Measurements from ENCODE around the gene HDDC3. TPM values are rescaled to one million over a fixed set of nuclear protein-coding genes. Genes with fewer than 3 reads are reported as not detected.

HDDC3 gene
- total and polyA plus RNA-seq, 5 experiments from 2014 or later = 30.1 to 47.6 (median 34.1) TPM

- Mint-ChIP-seq H3K27ac (peak overlapping the region in 2 of 10 donors; percentile 53 to 65), H3K4me1 (peaks cover 6 to 25% (median 15%) of the 10 kb centered on the region in 4 donors), H3K4me3 (peak overlapping the region in 1 of 10 donors; percentile 53), H3K27me3 (peaks cover 0 to 9% (median 0%) of the 10 kb centered on the region in 5 donors), H3K9me3 (no peaks in the 10 kb centered on the region), H3K36me3 (peaks cover 0 to 28% (median 15%) of the 10 kb centered on the region in 3 donors)
- no peak for DNase-seq
- POLR2A ChIA-PET = interaction anchor here (0.9 kb wide), 1 partner anchor 166 kb away, joined by 3 read pairs; the partner anchor contains the start of gene BLM
- ATAC-seq = no peak
Measured at GRCh38 chr15:90882781-90883525, 49.4 kb downstream of the HDDC3 start.

- Mint-ChIP-seq H3K27me3 (peaks cover 0 to 4% (median 0%) of the 10 kb centered on the region in 5 donors), H3K9me3 (no peaks in the 10 kb centered on the region), H3K4me1 (peaks cover 4 to 24% (median 15%) of the 10 kb centered on the region in 4 donors), H3K36me3 (peaks cover 0 to 35% (median 15%) of the 10 kb centered on the region in 3 donors), H3K27ac (no peak overlapping the region), H3K4me3 (no peak overlapping the region)
- ATAC-seq (no peak), DNase-seq (no peak)
- POLR2A ChIA-PET = interaction anchor here (0.6 to 0.9 kb wide), 2 partner anchors 165 to 178 kb away, joined by 3 read pairs; partner anchors contain the start of gene BLM
Measured at GRCh38 chr15:90881978-90882721, 50.2 kb downstream of the HDDC3 start.

GRCh38 chr15:90881181-90881977 is 51.0 kb downstream of the HDDC3 start:
- Mint-ChIP-seq H3K4me3 (no peak overlapping the region), H3K27ac (no peak overlapping the region), H3K36me3 (peaks cover 0 to 42% (median 15%) of the 10 kb centered on the region in 3 donors), H3K4me1 (peaks cover 4 to 23% (median 15%) of the 10 kb centered on the region in 4 donors), H3K9me3 (no peaks in the 10 kb centered on the region), H3K27me3 (peaks cover 0 to 4% (median 0%) of the 10 kb centered on the region in 5 donors)
- DNase-seq (no peak), ATAC-seq (no peak)
- POLR2A ChIA-PET = interaction anchor here (0.6 kb wide), 1 partner anchor 177 kb away, joined by 3 read pairs; no protein-coding TSS in a partner anchor

- peaks cover 3 to 15% (median 8%) of the 10 kb centered on the region in 4 donors for H3K4me1 Mint-ChIP-seq
- DNase-seq = no peak
- peaks cover 0 to 4% (median 0%) of the 10 kb centered on the region in 5 donors for H3K27me3 Mint-ChIP-seq
- ATAC-seq = no peak
- POLR2A ChIA-PET = no interaction called here
- no peaks in the 10 kb centered on the region for H3K9me3 Mint-ChIP-seq
- no peak overlapping the region for H3K4me3 Mint-ChIP-seq
- peaks cover 0 to 46% (median 15%) of the 10 kb centered on the region in 3 donors for H3K36me3 Mint-ChIP-seq
- H3K27ac Mint-ChIP-seq = peak overlapping the region in 2 of 10 donors; percentile 67 to 75
Measured at GRCh38 chr15:90880381-90881145, 51.8 kb downstream of the HDDC3 start.

Other genes starting within 250 kb of the HDDC3 start
- gene BLM, start 215.2 kb downstream of the HDDC3 start, total RNA-seq = 1 to 10 TPM; 5.9 to 7.1 TPM
- 1 to 10 TPM; 2.6 to 4.1 (median 4.1) TPM for gene BLM, start 215.2 kb downstream of the HDDC3 start, polyA plus RNA-seq
- 10 to 100 TPM; 40.8 to 45.1 TPM for gene FURIN, start 64.0 kb downstream of the HDDC3 start, total RNA-seq
- 10 to 100 TPM in 1 of 3 donors, 1 to 10 TPM in 2; 2.7 to 10.5 (median 4.8) TPM for gene FURIN, start 64.0 kb downstream of the HDDC3 start, polyA plus RNA-seq
- 1 to 10 TPM; 2.8 to 3.5 TPM for gene FES, start 48.0 kb downstream of the HDDC3 start, total RNA-seq
- under 1 TPM in 2 of 3 donors, not detected in 1; 0.08 to 0.24 TPM for gene FES, start 48.0 kb downstream of the HDDC3 start, polyA plus RNA-seq
- 100 to 1,000 TPM; 126 to 139 TPM for gene MAN2A2, start 29.2 kb downstream of the HDDC3 start, total RNA-seq
- gene MAN2A2, start 29.2 kb downstream of the HDDC3 start, polyA plus RNA-seq = 1 to 10 TPM; 3.1 to 8.6 (median 3.7) TPM
- gene UNC45A, start 2.7 kb upstream of the HDDC3 start, total RNA-seq = 10 to 100 TPM; 53.7 to 57.9 TPM
- 10 to 100 TPM; 53.4 to 73.7 (median 70.3) TPM for gene UNC45A, start 2.7 kb upstream of the HDDC3 start, polyA plus RNA-seq
- 10 to 100 TPM; 15.7 to 15.8 TPM for gene RCCD1, start 22.3 kb upstream of the HDDC3 start, total RNA-seq
- gene RCCD1, start 22.3 kb upstream of the HDDC3 start, polyA plus RNA-seq = 1 to 10 TPM; 2.2 to 4.7 (median 3.1) TPM
- gene PRC1, start 62.0 kb upstream of the HDDC3 start, total RNA-seq = 1 to 10 TPM; 4.4 to 5.0 TPM
- 1 to 10 TPM in 2 of 3 donors, under 1 TPM in 1; 0.77 to 2.3 (median 1.2) TPM for gene PRC1, start 62.0 kb upstream of the HDDC3 start, polyA plus RNA-seq
- 10 to 100 TPM; 23.6 to 27.1 TPM for gene VPS33B, start 90.0 kb upstream of the HDDC3 start, total RNA-seq
- 10 to 100 TPM in 1 of 3 donors, 1 to 10 TPM in 2; 5.3 to 12.4 (median 7.7) TPM for gene VPS33B, start 90.0 kb upstream of the HDDC3 start, polyA plus RNA-seq
- under 1 TPM; 0.05 to 0.08 TPM for gene SV2B, start 167.7 kb upstream of the HDDC3 start, total RNA-seq
- under 1 TPM in 1 of 3 donors, not detected in 2; 0.02 TPM for gene SV2B, start 167.7 kb upstream of the HDDC3 start, polyA plus RNA-seq

Data from naive thymus-derived CD8-positive, alpha-beta T cell (primary cell).